ENCODE measurements around the gene OTOGL. TPM values are rescaled to one million over a fixed set of nuclear protein-coding genes. Genes with fewer than 3 reads are reported as not detected.

The OTOGL gene
- polyA plus RNA-seq, 2 of the 4 experiments (the other 2 are of a cell fraction), result 0.04 TPM; not detected in 1

DNA sequence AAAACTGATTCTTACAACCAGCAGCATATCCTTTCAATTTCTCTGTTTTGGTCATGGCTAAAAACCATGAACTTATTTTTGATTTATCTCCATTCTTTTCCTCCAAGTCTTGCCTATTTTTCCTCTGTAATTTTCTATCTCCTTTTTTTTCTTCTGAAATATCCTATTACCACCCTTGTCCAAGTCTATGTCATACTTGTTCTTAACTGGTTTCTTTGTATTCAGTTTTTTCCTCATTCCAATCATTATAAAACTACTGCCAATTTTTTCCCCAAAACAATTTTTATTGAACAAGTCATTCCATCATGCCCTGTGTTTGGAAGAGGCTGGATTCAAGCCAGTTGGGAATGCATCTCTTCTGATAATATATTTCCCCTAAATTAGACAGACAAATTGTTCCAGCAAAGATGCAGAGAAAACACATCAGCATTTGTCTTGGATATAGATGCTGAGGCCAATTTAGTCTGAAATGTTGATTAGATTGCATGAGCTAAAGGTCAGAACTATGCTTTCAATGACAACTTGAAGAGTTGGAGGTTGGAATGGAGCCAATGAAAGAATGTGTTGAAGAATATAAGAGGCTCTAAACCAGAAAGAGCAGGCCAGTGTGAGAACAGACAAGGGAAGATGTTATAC, 30.7 kb downstream of the OTOGL start:
- Histone ChIP-seq H3K4me2 (no peak overlapping the region), H3K4me3 (no peak overlapping the region), H3K9me3 (no peaks in the 10 kb centered on the region), H3K4me1 (no peaks in the 10 kb centered on the region), H3K27ac (no peak overlapping the region)
- FAIRE-seq (no peak), DNase-seq (ENCODE audit: low read depth in 1 of 2, low spot score in 1 of 2) (no peak), ATAC-seq (no peak)
- POLR2A ChIA-PET, result no interaction called here
- CTCF ChIA-PET, result no interaction called here
- TF ChIP-seq HEYL (CRISPR knock-in tag; IDR thresholded peaks at IDR 0.05) (no peak), PHF8 (IDR thresholded peaks at IDR 0.05; ENCODE audit: borderline replicate concordance, low read depth) (no peak), CHD2 (IDR thresholded peaks at IDR 0.05; ENCODE audit: low read length, partially characterized antibody) (no peak), BHLHE40 (IDR thresholded peaks at IDR 0.05; ENCODE audit: low read depth, low read length) (no peak), FOSB (CRISPR knock-in tag; IDR thresholded peaks at IDR 0.05) (no peak), TP53 (CRISPR knock-in tag; IDR thresholded peaks at IDR 0.05) (no peak), TFCP2L1 (CRISPR knock-in tag; IDR thresholded peaks at IDR 0.05) (no peak), KDM1A (IDR thresholded peaks at IDR 0.05; ENCODE audit: low read depth) (no peak), RAD21 (conservative IDR thresholded peaks at IDR 0.05 in 1 of 2, IDR thresholded peaks at IDR 0.05 in 1 of 2) (no peak)
- TF ChIP-seq, protein P1, sequence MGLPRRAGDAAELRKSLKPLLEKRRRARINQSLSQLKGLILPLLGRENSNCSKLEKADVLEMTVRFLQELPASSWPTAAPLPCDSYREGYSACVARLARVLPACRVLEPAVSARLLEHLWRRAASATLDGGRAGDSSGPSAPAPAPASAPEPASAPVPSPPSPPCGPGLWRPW (IDR thresholded peaks at IDR 0.05), result no peak
- TF ChIP-seq, protein P2, sequence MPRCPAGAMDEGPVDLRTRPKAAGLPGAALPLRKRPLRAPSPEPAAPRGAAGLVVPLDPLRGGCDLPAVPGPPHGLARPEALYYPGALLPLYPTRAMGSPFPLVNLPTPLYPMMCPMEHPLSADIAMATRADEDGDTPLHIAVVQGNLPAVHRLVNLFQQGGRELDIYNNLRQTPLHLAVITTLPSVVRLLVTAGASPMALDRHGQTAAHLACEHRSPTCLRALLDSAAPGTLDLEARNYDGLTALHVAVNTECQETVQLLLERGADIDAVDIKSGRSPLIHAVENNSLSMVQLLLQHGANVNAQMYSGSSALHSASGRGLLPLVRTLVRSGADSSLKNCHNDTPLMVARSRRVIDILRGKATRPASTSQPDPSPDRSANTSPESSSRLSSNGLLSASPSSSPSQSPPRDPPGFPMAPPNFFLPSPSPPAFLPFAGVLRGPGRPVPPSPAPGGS (IDR thresholded peaks at IDR 0.05), result no peak

DNA sequence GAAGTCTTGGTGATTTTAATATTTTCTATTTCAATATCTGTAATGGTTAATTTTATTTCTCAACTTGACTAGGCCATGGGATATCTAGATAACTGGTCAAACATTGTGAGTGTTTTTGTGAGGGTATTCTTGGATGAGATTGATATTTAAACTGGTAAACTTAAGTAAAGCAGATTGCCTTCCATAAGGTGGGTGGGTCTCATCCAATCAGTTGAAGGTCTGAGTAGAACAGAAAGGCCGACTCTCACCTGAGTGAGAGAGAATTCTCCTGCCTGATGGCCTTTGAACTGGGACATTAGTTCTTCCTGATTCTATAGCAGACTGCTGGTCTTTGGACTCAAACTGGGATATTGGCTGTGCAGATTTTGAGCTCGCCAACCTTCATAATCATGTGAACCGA, 36.3 kb downstream of the OTOGL start:
- FAIRE-seq, result no peak
- TF ChIP-seq, protein P3, sequence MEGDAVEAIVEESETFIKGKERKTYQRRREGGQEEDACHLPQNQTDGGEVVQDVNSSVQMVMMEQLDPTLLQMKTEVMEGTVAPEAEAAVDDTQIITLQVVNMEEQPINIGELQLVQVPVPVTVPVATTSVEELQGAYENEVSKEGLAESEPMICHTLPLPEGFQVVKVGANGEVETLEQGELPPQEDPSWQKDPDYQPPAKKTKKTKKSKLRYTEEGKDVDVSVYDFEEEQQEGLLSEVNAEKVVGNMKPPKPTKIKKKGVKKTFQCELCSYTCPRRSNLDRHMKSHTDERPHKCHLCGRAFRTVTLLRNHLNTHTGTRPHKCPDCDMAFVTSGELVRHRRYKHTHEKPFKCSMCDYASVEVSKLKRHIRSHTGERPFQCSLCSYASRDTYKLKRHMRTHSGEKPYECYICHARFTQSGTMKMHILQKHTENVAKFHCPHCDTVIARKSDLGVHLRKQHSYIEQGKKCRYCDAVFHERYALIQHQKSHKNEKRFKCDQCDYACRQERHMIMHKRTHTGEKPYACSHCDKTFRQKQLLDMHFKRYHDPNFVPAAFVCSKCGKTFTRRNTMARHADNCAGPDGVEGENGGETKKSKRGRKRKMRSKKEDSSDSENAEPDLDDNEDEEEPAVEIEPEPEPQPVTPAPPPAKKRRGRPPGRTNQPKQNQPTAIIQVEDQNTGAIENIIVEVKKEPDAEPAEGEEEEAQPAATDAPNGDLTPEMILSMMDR (IDR thresholded peaks at IDR 0.05), result no peak
- TF ChIP-seq CBX2 (IDR thresholded peaks at IDR 0.05; ENCODE audit: borderline replicate concordance, low read depth), result no peak
- WGBS (ENCODE audit: missing lambda C conversion rate), result 64% methylated on average over 3 of the region's 3 CpGs
- no peak for ATAC-seq
- no peak overlapping the region for H3K4me3 ChIP-seq
- H3K4me1 ChIP-seq, result no peaks in the 10 kb centered on the region
- POLR2A ChIA-PET, result no interaction called here
- no peak overlapping the region for H3K27ac ChIP-seq
- no peak overlapping the region for H3K4me2 ChIP-seq
- no peaks in the 10 kb centered on the region for H3K9me3 ChIP-seq
- no peak for DNase-seq (ENCODE audit: low read depth in 1 of 2, low spot score in 1 of 2)
- CTCF ChIA-PET, result no interaction called here

DNA sequence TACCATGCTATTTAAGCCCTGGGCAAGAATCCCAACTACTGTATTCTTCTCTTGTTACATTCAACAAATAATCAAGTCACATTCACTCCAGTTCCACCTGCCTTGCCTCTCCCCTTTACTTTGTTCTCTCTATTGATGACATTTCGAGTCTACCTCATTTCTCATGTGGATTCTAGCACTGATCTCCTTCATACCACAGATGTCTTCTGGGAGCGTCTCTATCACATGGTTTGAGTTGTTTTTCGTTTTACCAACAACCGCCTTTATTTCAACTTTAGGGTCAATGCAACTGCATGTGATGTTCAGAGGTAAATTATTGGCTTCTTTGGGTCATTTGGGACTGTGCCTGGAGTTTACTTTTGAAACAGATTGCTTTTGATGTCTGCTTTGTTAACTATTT, 40.7 kb downstream of the OTOGL start:
- FAIRE-seq, result no peak
- no peak for TF ChIP-seq JUNB (IDR thresholded peaks at IDR 0.05)
- TF ChIP-seq ZFP36 (IDR thresholded peaks at IDR 0.05; ENCODE audit: borderline replicate concordance, partially characterized antibody), result peak; percentile 7
- TF ChIP-seq CBX8 (IDR thresholded peaks at IDR 0.05), result peak; percentile 83; the same call in 1 of the 2 replicates
- TF ChIP-seq MAZ (IDR thresholded peaks at IDR 0.05; ENCODE audit: borderline replicate concordance, low read depth, low read length), result no peak
- no peak for TF ChIP-seq HOXB13 (CRISPR knock-in tag; IDR thresholded peaks at IDR 0.05; ENCODE audit: low read depth)
- no peak for TF ChIP-seq ZNF302 (CRISPR knock-in tag; IDR thresholded peaks at IDR 0.05)
- TF ChIP-seq RNF2 (IDR thresholded peaks at IDR 0.05; ENCODE audit: borderline replicate concordance, low read depth), result peak; percentile 82; the same call in 1 of the 2 replicates
- no peak for ATAC-seq
- no peak overlapping the region for H3K4me3 ChIP-seq
- no peaks in the 10 kb centered on the region for H3K4me1 ChIP-seq
- H3K27ac ChIP-seq, result no peak overlapping the region
- ChIA-PET POLR2A (no interaction called here), CTCF (no interaction called here)
- H3K4me2 ChIP-seq, result no peak overlapping the region
- peaks cover 3% of the 10 kb centered on the region; the same call in 1 of the 3 replicates for H3K9me3 ChIP-seq
- DNase-seq (ENCODE audit: low read depth in 1 of 2, low spot score in 1 of 2), result no peak
- WGBS (ENCODE audit: missing lambda C conversion rate), result 17% methylated on average over 4 of the region's 4 CpGs
